Activated naive CD4-positive, alpha-beta T cell treated with anti-CD3 and anti-CD28 coated beads, Interleukin-2, amount 10 ng/mL, durations not matched to agents 7 days and 5 days (primary cell): Measurements from ENCODE around the gene CUBN.
A peak's percentile ranks its signal among the peaks of the same experiment; 100 is the strongest.

Experiments
- CTCF ChIA-PET: fragments of 350-600 bp; sonication (Branson Sonifier 250); formaldehyde crosslinking; loops from one replicate; lab custom pipeline; 2021; ENCODE audit warnings: antibody characterized with exemption; lab: Charles Lee
- DNase-seq: peaks from one replicate; pipeline ENCODE4 v3.0.0-alpha.2; 2020
- H3K27ac Mint-ChIP-seq: one replicate; pipeline ENCODE4 v1.8.0; 2021; ENCODE audit warnings: mild to moderate bottlenecking, moderate library complexity, mixed read lengths
- H3K27me3 Mint-ChIP-seq: one replicate; pipeline ENCODE4 v1.8.0; 2021; ENCODE audit warnings: mild to moderate bottlenecking, mixed read lengths
- H3K36me3 Mint-ChIP-seq: one replicate; pipeline ENCODE4 v1.8.0; 2021; ENCODE audit warnings: mixed read lengths
- H3K4me1 Mint-ChIP-seq: one replicate; pipeline ENCODE4 v1.8.0; 2021; ENCODE audit warnings: mixed read lengths
- H3K4me3 Mint-ChIP-seq: one replicate; pipeline ENCODE4 v1.8.0; 2021; ENCODE audit warnings: mild to moderate bottlenecking, moderate library complexity, mixed read lengths
- H3K9me3 Mint-ChIP-seq: one replicate; pipeline ENCODE4 v1.8.0; 2021; ENCODE audit warnings: mixed read lengths

The CUBN gene

DNA sequence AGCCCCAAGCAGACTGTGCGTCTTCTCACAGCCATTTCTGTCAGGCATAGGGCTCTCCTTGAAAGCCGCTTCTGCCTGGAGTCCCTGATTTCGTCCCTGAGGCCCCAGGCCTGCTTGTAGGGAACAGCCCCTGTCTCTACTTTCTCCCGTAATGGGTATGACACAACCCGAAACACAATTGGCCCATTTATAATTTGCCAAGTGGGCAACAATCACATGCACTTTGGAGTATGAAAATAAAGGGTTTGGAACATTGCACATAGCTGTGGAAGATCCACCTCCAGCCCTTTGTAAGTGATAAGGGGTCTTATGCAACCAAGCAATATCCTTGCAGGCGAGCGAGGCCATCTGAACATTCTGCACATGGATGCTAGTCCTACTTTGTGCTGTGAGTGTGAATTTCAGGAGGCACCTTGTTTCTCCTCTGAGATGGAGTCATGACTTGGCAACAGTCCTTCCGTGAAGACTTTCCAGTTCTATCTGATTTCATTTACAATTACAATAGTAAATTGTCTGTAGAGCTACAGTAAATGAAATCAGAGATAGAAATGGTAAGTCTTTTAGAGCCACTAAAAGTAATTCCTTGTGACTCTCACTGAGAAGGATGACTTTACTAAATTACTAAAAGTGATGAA, 141.5 kb downstream of the CUBN start:
- Mint-ChIP-seq H3K4me3 (no peak overlapping the region), H3K9me3 (no peaks in the 10 kb centered on the region), H3K4me1 (no peaks in the 10 kb centered on the region), H3K27me3 (peaks cover 11% of the 10 kb centered on the region), H3K27ac (no peak overlapping the region), H3K36me3 (no peaks in the 10 kb centered on the region)
- CTCF ChIA-PET, result interaction anchor here (0.6 kb wide), 1 partner anchor 232 kb away, joined by 3 read pairs; no protein-coding TSS in a partner anchor
- DNase-seq, result no peak

DNA sequence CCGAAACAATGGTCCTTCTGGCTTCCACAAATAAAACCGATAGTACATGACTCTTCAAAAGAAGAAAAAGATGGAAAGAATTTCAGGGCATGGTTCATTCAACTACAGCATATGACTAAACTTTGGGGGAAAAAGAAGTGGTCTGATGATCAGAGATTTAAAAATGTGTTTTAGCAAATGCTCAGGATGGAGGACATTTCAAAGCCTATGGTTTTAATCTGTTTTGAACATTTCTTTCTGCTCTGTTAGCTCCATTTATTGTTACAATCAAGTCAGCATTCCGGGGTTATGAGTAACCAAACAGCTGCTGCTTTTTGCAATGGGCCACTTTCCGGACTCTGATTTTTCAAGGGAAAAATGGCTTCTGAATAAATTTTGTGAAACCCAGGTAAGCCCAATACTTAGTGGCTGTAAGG, 142.4 kb downstream of the CUBN start:
- no peaks in the 10 kb centered on the region for H3K9me3 Mint-ChIP-seq
- H3K4me1 Mint-ChIP-seq, result no peaks in the 10 kb centered on the region
- H3K27ac Mint-ChIP-seq, result no peak overlapping the region
- peaks cover 11% of the 10 kb centered on the region for H3K27me3 Mint-ChIP-seq
- CTCF ChIA-PET, result no interaction called here
- H3K4me3 Mint-ChIP-seq, result no peak overlapping the region
- DNase-seq, result no peak
- H3K36me3 Mint-ChIP-seq, result no peaks in the 10 kb centered on the region

DNA sequence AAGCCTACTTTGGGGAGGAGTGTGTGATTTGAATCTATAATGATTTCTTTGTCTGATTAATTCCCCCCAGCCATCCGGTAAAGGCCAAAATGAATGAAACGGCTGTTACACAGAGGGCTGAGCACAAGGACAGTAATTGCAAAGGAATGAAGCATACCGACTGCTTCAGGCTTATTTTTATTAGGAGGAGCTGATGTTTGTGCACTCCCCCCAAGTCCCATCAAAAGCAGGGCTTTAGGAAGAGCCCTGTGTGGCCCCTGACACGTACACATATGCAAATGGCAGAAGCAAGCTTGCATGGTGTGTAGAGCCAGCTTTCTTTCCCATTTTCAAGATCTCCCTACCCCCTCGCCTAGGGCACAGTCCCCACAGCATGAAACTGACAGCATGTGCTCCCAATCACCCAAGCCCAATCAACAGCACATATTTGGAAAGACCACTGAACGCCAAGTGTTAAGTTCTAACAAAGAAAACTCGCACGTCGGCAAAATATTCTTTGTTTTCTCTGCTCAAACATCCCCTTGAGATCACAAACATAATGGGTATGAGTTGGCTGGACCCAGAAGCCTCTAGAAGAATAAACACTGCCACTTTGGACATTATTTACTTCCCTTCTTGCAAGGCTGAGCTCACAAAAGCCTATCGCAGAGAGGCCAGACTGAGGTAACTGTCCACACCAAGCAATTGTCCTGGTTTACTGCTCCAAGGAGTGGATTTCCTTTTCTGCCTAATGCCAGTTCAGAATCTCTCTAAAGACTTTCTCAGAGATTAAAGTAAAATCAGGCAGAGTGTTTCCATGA, 143.0 kb downstream of the CUBN start:
- DNase-seq, result no peak
- no peaks in the 10 kb centered on the region for H3K4me1 Mint-ChIP-seq
- CTCF ChIA-PET, result no interaction called here
- peaks cover 11% of the 10 kb centered on the region for H3K27me3 Mint-ChIP-seq
- no peaks in the 10 kb centered on the region for H3K36me3 Mint-ChIP-seq
- H3K4me3 Mint-ChIP-seq, result no peak overlapping the region
- no peak overlapping the region for H3K27ac Mint-ChIP-seq
- H3K9me3 Mint-ChIP-seq, result no peaks in the 10 kb centered on the region

DNA sequence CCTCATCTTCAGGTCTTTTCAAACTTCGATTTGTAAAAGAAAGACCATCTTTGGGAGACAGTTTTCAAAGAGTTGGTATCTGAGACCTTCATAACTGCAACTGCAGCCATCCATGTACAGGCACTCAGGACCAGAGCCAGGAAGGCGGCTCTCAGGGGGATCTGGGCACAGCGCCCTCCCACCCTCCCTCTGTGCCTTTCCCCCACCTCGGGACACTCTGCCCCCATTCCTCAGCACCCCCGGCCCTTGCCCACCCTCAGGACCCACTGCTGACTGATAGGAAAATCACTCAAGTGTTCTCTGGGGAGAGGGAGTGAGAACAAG, 143.6 kb downstream of the CUBN start:
- Mint-ChIP-seq H3K4me3 (no peak overlapping the region), H3K27ac (no peak overlapping the region)
- DNase-seq, result no peak

GRCh38 chr10:16984242-16984641, 145.4 kb downstream of the CUBN start:
- CTCF ChIA-PET, result no interaction called here
- H3K27ac Mint-ChIP-seq, result no peak overlapping the region
- H3K4me3 Mint-ChIP-seq, result no peak overlapping the region
- no peaks in the 10 kb centered on the region for H3K4me1 Mint-ChIP-seq
- DNase-seq, result no peak
- peaks cover 1% of the 10 kb centered on the region for H3K9me3 Mint-ChIP-seq
- no peaks in the 10 kb centered on the region for H3K36me3 Mint-ChIP-seq
- peaks cover 5% of the 10 kb centered on the region for H3K27me3 Mint-ChIP-seq

More for the DNA sequence above, 143.6 kb downstream of the CUBN start:
- Mint-ChIP-seq H3K4me1 (no peaks in the 10 kb centered on the region), H3K36me3 (no peaks in the 10 kb centered on the region), H3K9me3 (no peaks in the 10 kb centered on the region), H3K27me3 (peaks cover 11% of the 10 kb centered on the region)
- CTCF ChIA-PET, result no interaction called here

- Mint-ChIP-seq H3K9me3 (peaks cover 2% of the 10 kb centered on the region), H3K27ac (peak overlapping the region; percentile 3), H3K36me3 (peaks cover 2% of the 10 kb centered on the region), H3K4me3 (no peak overlapping the region), H3K27me3 (no peaks in the 10 kb centered on the region), H3K4me1 (no peaks in the 10 kb centered on the region)
- DNase-seq, result no peak
- CTCF ChIA-PET, result no interaction called here
Measured at GRCh38 chr10:16976803-16977202, 152.8 kb downstream of the CUBN start.

- H3K27ac Mint-ChIP-seq, result no peak overlapping the region
- DNase-seq, result no peak
- CTCF ChIA-PET, result no interaction called here
- H3K36me3 Mint-ChIP-seq, result peaks cover 2% of the 10 kb centered on the region
- H3K27me3 Mint-ChIP-seq, result no peaks in the 10 kb centered on the region
- no peak overlapping the region for H3K4me3 Mint-ChIP-seq
- H3K4me1 Mint-ChIP-seq, result no peaks in the 10 kb centered on the region
- H3K9me3 Mint-ChIP-seq, result peaks cover 2% of the 10 kb centered on the region
Measured at GRCh38 chr10:16975188-16975587, 154.4 kb downstream of the CUBN start.

GRCh38 chr10:16968416-16969041, 161.1 kb downstream of the CUBN start:
- Mint-ChIP-seq H3K4me1 (peaks cover 23% of the 10 kb centered on the region), H3K4me3 (no peak overlapping the region), H3K9me3 (no peaks in the 10 kb centered on the region), H3K36me3 (no peaks in the 10 kb centered on the region), H3K27ac (no peak overlapping the region), H3K27me3 (no peaks in the 10 kb centered on the region)
- CTCF ChIA-PET, result no interaction called here
- DNase-seq, result no peak

- H3K27ac Mint-ChIP-seq, result peak overlapping the region; percentile 22
- H3K36me3 Mint-ChIP-seq, result no peaks in the 10 kb centered on the region
- H3K27me3 Mint-ChIP-seq, result no peaks in the 10 kb centered on the region
- no peak for DNase-seq
- peaks cover 23% of the 10 kb centered on the region for H3K4me1 Mint-ChIP-seq
- H3K4me3 Mint-ChIP-seq, result no peak overlapping the region
- CTCF ChIA-PET, result no interaction called here
- H3K9me3 Mint-ChIP-seq, result no peaks in the 10 kb centered on the region
Measured at GRCh38 chr10:16967866-16968415, 161.7 kb downstream of the CUBN start.

GRCh38 chr10:16966991-16967865, 162.4 kb downstream of the CUBN start:
- peak overlapping the region; percentile 22 for H3K27ac Mint-ChIP-seq

DNA sequence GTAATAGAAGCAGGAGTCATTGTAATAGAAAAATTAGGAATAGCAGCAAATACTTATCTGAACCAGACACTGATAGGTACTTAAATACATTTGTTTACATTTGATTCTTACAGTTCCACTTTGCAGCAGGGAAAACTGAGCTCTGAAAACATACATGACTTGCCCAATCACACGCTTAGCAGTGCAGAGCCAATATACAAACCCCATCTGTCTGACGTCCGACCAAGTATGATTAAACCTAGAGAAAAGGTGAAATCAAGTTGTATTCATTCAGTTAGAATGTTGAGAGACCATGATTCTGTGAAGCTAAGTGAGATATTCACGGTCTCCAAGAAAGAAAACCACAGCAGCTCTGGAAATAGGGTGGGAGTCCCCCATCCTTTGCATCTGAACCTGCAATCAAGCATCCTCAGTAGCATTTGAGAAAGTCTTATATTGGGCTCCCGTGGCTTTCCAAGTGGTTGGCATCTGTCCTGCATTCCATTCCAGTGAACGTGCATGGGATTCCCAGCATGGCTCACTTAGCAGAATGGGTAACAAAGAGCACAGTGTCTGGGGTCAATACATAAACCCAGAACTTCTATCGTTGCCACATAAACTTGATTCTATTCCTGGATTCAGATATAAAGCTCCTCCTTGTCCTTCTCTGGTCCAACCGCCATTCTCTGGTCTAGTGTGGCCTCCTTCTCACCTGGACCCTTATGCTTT, 163.7 kb downstream of the CUBN start:
- Mint-ChIP-seq H3K9me3 (no peaks in the 10 kb centered on the region), H3K27ac (no peak overlapping the region), H3K4me1 (peaks cover 23% of the 10 kb centered on the region), H3K27me3 (no peaks in the 10 kb centered on the region), H3K36me3 (no peaks in the 10 kb centered on the region), H3K4me3 (no peak overlapping the region)
- DNase-seq, result no peak
- CTCF ChIA-PET, result no interaction called here

More at GRCh38 chr10:16966991-16967865, 162.4 kb downstream of the CUBN start:
- Mint-ChIP-seq H3K9me3 (no peaks in the 10 kb centered on the region), H3K36me3 (no peaks in the 10 kb centered on the region), H3K4me3 (peak overlapping the region; percentile 19), H3K27me3 (no peaks in the 10 kb centered on the region), H3K4me1 (peaks cover 23% of the 10 kb centered on the region)
- DNase-seq, result peak; percentile 37
- CTCF ChIA-PET, result no interaction called here

GRCh38 chr10:16965344-16965616, 164.3 kb downstream of the CUBN start:
- CTCF ChIA-PET, result no interaction called here
- Mint-ChIP-seq H3K9me3 (no peaks in the 10 kb centered on the region), H3K4me3 (no peak overlapping the region), H3K27me3 (no peaks in the 10 kb centered on the region), H3K4me1 (peaks cover 23% of the 10 kb centered on the region), H3K27ac (no peak overlapping the region), H3K36me3 (no peaks in the 10 kb centered on the region)
- no peak for DNase-seq

DNA sequence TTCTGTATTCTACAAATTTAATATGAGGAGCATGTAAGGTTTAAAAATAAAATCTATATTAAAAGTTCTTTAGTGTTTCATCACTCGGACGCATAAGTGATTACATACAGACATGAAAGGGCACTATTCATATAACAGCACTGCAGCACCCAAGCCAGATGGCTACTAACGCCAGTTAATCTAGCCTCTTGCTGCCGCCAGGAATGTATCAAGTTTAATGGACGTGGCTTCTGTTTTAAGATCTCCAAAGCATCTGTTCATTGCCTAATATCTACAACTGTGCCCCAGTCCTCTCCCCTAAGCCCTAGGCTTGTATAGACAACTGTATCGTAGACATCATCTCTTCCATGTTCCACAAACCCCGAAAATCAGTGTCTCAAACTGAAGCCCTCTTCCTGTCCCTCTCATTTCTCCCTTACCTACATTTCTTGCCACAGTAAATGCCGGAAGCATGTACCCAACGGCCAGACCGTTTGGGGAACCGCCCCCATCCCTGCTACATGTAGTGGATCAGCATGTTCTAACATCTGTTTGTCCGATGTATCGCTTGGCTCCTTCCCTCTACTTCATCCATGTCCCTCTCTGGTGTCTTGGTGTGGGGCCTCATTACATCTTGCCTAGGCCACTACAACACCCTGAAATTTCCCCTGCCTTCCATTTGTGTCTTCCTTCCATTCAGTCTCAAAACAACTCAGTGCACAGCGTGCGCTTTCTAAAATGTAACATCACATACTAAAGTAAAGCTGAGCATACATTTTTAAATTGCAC, 164.9 kb downstream of the CUBN start:
- Mint-ChIP-seq H3K4me3 (no peak overlapping the region), H3K27ac (no peak overlapping the region), H3K9me3 (no peaks in the 10 kb centered on the region), H3K36me3 (no peaks in the 10 kb centered on the region), H3K27me3 (no peaks in the 10 kb centered on the region), H3K4me1 (peaks cover 23% of the 10 kb centered on the region)
- no peak for DNase-seq
- CTCF ChIA-PET, result no interaction called here
